ENCODE data around the gene KLK10. TPM values are rescaled to one million over a fixed set of nuclear protein-coding genes. Genes with fewer than 3 reads are reported as not detected.

KLK10 gene
- total RNA-seq, 1 experiment from 2014 or later, result 33.6 TPM

DNA sequence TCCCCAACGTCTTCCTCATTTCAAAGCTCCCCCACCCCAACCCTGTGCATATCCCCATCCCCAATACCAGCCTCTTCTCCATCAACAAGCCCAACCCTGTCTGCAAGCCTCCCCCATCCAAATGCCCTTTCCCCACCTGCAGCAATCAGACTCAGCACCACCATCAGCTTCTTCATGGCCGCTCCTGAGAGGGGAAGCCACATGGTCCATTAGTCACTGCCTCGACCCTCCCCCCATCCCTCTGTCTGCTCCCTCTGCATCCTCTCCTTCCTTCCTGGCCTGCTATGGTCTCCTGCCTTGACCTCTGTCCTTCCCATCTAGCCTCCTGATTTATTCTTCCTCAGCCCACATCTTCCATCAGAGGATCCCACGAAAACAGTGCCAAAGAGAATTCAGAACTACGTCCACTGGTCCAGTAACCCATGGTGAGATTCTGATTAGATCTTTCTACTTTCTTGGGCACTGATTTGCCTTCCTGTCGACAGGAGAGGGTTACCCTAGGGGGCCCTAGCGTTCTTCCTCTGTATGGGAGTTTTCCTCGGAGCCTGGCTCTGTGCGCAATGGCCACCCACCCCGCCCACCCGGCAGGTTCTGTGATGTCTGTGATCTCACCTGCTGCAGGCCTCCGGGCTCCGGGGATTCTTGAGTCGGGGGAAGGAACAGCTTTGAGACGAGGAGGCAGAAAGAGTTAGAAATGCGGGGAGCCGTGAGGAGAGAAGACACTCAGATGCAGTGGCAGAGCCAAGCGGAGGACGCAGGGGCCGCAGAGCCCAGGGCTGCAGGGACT lies 51.4 kb downstream of the KLK10 start:
- ATAC-seq (peak; percentile 34), DNase-seq (ENCODE audit: low read depth, low spot score) (no peak)
- Histone ChIP-seq H3K9me2 (ENCODE audit: insufficient read depth) (no peaks in the 10 kb centered on the region), H3K36me3 (ENCODE audit: control insufficient read depth in 1 of 2, insufficient read depth in 2 of 2, low read length in 2 of 2) (no peaks in the 10 kb centered on the region), H2AFZ (ENCODE audit: low read depth, low read length, poor library complexity, severe bottlenecking) (no peak overlapping the region), H3K4me2 (ENCODE audit: low read length) (peak overlapping the region; percentile 71), H3K9ac (ENCODE audit: low read length) (peak overlapping the region; percentile 65), H3K4me1 (ENCODE audit: control insufficient read depth in 1 of 2, insufficient read depth in 2 of 2, low read length in 2 of 2) (peaks cover 42 to 74% of the 10 kb centered on the region in 2 experiments), H3K27ac (ENCODE audit: low read depth, low read length) (peak overlapping the region; percentile 95), H3K4me3 (replicated peaks in 1 of 2; ENCODE audit: low read depth in 1 of 2, low read length in 2 of 2) (peak overlapping the region; percentile 37 to 53), H4K20me1 (ENCODE audit: insufficient read depth) (no peaks in the 10 kb centered on the region), H3K79me2 (ENCODE audit: insufficient read depth, low read length) (no peaks in the 10 kb centered on the region), H3K27me3 (ENCODE audit: insufficient read depth, low read length) (no peaks in the 10 kb centered on the region), H3K9me3 (ENCODE audit: control insufficient read depth in 1 of 2, insufficient read depth in 1 of 2, low read depth in 1 of 2, low read length in 2 of 2) (no peaks in the 10 kb centered on the region)
- ChIA-PET RAD21 (ENCODE audit: low non-redundant PET in 1 of 2, low total read pairs in 2 of 2, uncharacterized antibody in 2 of 2, unreplicated experiment in 2 of 2) (interaction anchor here in 1 of 2 experiments (0.8 to 1.0 kb wide), 2 partner anchors 50 to 51 kb away, joined by 5 to 9 read pairs; no protein-coding TSS in a partner anchor), CTCF (no interaction called here), POLR2A (no interaction called here)
- intact Hi-C loops (cut with micrococcal nuclease), result loop anchor here (2.0 to 5.0 kb wide), 3 partner anchors 34 to 49 kb away; partner anchors contain the start of gene KLK8
- TF ChIP-seq CBX3 (IDR thresholded peaks at IDR 0.05; ENCODE audit: low read depth) (no peak), EGR1 (IDR thresholded peaks at IDR 0.05; ENCODE audit: low read depth) (no peak), ZNF274 (IDR thresholded peaks at IDR 0.05; ENCODE audit: low read depth, low read length) (no peak), SP1 (IDR thresholded peaks at IDR 0.05; ENCODE audit: low read depth) (no peak), RAD21 (IDR thresholded peaks at IDR 0.05; ENCODE audit: low read depth) (peak; percentile 65), CEBPB (IDR thresholded peaks at IDR 0.05; ENCODE audit: low read depth) (no peak)
- TF ChIP-seq, protein P1, sequence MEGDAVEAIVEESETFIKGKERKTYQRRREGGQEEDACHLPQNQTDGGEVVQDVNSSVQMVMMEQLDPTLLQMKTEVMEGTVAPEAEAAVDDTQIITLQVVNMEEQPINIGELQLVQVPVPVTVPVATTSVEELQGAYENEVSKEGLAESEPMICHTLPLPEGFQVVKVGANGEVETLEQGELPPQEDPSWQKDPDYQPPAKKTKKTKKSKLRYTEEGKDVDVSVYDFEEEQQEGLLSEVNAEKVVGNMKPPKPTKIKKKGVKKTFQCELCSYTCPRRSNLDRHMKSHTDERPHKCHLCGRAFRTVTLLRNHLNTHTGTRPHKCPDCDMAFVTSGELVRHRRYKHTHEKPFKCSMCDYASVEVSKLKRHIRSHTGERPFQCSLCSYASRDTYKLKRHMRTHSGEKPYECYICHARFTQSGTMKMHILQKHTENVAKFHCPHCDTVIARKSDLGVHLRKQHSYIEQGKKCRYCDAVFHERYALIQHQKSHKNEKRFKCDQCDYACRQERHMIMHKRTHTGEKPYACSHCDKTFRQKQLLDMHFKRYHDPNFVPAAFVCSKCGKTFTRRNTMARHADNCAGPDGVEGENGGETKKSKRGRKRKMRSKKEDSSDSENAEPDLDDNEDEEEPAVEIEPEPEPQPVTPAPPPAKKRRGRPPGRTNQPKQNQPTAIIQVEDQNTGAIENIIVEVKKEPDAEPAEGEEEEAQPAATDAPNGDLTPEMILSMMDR (IDR thresholded peaks at IDR 0.05 in 2 of 3, conservative IDR thresholded peaks at IDR 0.05 in 1 of 3; ENCODE audit: borderline replicate concordance in 1 of 3, insufficient read depth in 1 of 3, low read depth in 2 of 3, low read length in 2 of 3), result peak in 1 of 3 experiments; percentile 8; a peak in 1 of 6 replicates
- no TSS peak for BruUV-seq (replicated peaks)
